GM10266 (cell line): ENCODE measurements around the gene RAI2.

Experiments used
- DNase-seq: peaks from one replicate; pipeline ENCODE4 v3.0.0; 2012; ENCODE audit errors: extremely low spot score
- CTCF ChIP-seq: IDR thresholded peaks from 2 replicates; pipeline ENCODE4 v1.5.1; 2012; ENCODE audit warnings: mild to moderate bottlenecking, low read depth; ENCODE audit not compliant: control insufficient read depth, insufficient read depth; ENCODE audit errors: missing control alignments

Gene RAI2

GRCh38 chrX:17860179-17860780, 818 bp downstream of the RAI2 start:
- no peak for DNase-seq
- TF ChIP-seq CTCF: no peak

- no peak for TF ChIP-seq CTCF
- no peak for DNase-seq
Observed at GRCh38 chrX:17859609-17860178, 1.4 kb downstream of the RAI2 start.

- no peak for TF ChIP-seq CTCF
- DNase-seq: no peak
Observed at GRCh38 chrX:17854531-17854930, 6.6 kb downstream of the RAI2 start.

- no peak for TF ChIP-seq CTCF
- DNase-seq: no peak
Observed at GRCh38 chrX:17854069-17854468, 7.0 kb downstream of the RAI2 start.

GRCh38 chrX:17851874-17852273, 9.2 kb downstream of the RAI2 start:
- DNase-seq: no peak
- no peak for TF ChIP-seq CTCF

GRCh38 chrX:17848545-17849265, 12.4 kb downstream of the RAI2 start:
- no peak for DNase-seq
- no peak for TF ChIP-seq CTCF

GRCh38 chrX:17846045-17846444, 15.1 kb downstream of the RAI2 start:
- TF ChIP-seq CTCF: no peak
- DNase-seq: no peak
